ENCODE measurements around the gene KIFC3. TPM values are rescaled to one million over a fixed set of nuclear protein-coding genes. Genes with fewer than 3 reads are reported as not detected.

The KIFC3 gene
- total and polyA plus RNA-seq, 7 donors = 3.1 to 17.8 (median 6.6) TPM

DNA sequence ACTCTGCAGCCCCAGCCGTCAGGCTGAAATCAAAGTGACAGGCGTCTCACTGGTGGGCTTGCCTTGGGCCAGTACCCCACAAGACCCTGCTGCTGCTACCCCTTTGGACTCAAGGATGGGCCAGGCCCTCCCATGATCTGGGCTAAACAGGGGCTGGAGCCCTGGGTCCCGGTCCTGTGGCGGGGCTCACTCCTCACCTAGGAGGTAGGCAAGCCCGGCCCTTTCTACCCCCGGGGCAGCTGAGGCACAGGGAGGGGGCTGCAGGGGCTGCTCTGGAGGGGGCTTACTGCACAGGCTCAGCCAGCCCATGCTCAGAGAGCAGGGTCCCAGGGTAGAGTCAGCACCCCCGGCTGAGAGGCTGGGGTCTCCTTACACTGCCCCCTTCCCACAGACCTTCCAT is 43.2 kb downstream of the KIFC3 start:
- WGBS, 3 donors = 87 to 91% (median 90%) methylated on average over 7 of the region's 7 CpGs
- ATAC-seq (no peak), DNase-seq (peak; percentile 3 to 37)
- H3K9me3 ChIP-seq = no peaks in the 10 kb centered on the region
- no peak for TF ChIP-seq CTCF (IDR thresholded peaks at IDR 0.05)
- H3K27ac ChIP-seq = no peak overlapping the region
- intact Hi-C loops (cut with DNase I) = loop anchor here (5.0 to 10.0 kb wide), 3 partner anchors 103 to 246 kb away; partner anchors contain the start of genes USB1 (in 2 of the 2) and ZNF319 (in 2 of the 2)
- peaks cover 0 to 11% of the 10 kb centered on the region in 2 donors for H3K36me3 ChIP-seq (ENCODE audit: insufficient read depth in 1 of 2, low read depth in 1 of 2)
- peaks cover 5% of the 10 kb centered on the region for H3K4me1 ChIP-seq
- no peak overlapping the region for H3K4me3 ChIP-seq
- no peaks in the 10 kb centered on the region for H3K27me3 ChIP-seq (ENCODE audit: insufficient read depth in 3 of 3, low read length in 2 of 3)

GRCh38 chr16:57758331-57759117 is 43.8 kb downstream of the KIFC3 start:
- no peaks in the 10 kb centered on the region for H3K9me3 ChIP-seq
- H3K27me3 ChIP-seq (ENCODE audit: insufficient read depth in 3 of 3, low read length in 2 of 3) = no peaks in the 10 kb centered on the region
- peaks cover 5% of the 10 kb centered on the region for H3K4me1 ChIP-seq
- no peak for ATAC-seq
- DNase-seq = peak in 1 of 2 donors; percentile 21
- TF ChIP-seq CTCF (IDR thresholded peaks at IDR 0.05) = no peak
- H3K36me3 ChIP-seq (ENCODE audit: insufficient read depth in 1 of 2, low read depth in 1 of 2) = peaks cover 0 to 13% of the 10 kb centered on the region in 2 donors
- intact Hi-C loops (cut with DNase I) = loop anchor here (5.0 to 10.0 kb wide), 3 partner anchors 104 to 246 kb away; partner anchors contain the start of genes USB1 (in 2 of the 2) and ZNF319 (in 2 of the 2)
- WGBS, 3 donors = 73 to 75% (median 74%) methylated on average over 31 to 33 of the region's 33 CpGs
- H3K4me3 ChIP-seq = no peak overlapping the region
- no peak overlapping the region for H3K27ac ChIP-seq

DNA sequence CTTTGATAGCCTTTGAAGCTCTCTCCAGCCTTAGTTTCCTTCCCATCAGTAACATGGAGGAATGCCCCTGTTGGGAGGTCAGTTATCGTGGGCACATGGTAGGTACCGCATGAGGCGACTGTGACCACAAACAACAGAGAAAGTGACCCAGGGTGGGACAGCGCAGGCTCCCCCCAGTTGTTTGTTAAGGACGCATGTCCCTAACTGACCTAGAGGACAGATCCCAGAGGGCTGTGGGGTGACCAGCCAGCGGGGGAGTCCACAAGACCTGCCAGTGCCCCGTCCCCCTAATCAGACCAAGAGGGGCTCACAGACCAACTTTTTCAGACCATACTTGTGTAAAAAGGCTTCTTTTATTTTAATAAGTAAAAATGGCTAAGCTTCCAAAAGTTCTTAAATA is 44.4 kb downstream of the KIFC3 start:
- WGBS, 3 donors = 81 to 93% (median 92%) methylated on average over 7 of the region's 7 CpGs
- H3K36me3 ChIP-seq (ENCODE audit: insufficient read depth in 1 of 2, low read depth in 1 of 2) = peaks cover 0 to 20% of the 10 kb centered on the region in 2 donors
- DNase-seq (peak in 1 of 2 donors; percentile 3), ATAC-seq (no peak)
- no peak overlapping the region for H3K27ac ChIP-seq
- H3K4me1 ChIP-seq = peaks cover 5% of the 10 kb centered on the region
- no peaks in the 10 kb centered on the region for H3K9me3 ChIP-seq
- no peaks in the 10 kb centered on the region for H3K27me3 ChIP-seq (ENCODE audit: insufficient read depth in 3 of 3, low read length in 2 of 3)
- intact Hi-C loops (cut with DNase I) = loop anchor here (1.0 to 10.0 kb wide), 4 partner anchors 104 to 247 kb away; partner anchors contain the start of genes USB1 (in 2 of the 2) and ZNF319 (in 2 of the 2)
- TF ChIP-seq CTCF (IDR thresholded peaks at IDR 0.05) = no peak
- H3K4me3 ChIP-seq = no peak overlapping the region

DNA sequence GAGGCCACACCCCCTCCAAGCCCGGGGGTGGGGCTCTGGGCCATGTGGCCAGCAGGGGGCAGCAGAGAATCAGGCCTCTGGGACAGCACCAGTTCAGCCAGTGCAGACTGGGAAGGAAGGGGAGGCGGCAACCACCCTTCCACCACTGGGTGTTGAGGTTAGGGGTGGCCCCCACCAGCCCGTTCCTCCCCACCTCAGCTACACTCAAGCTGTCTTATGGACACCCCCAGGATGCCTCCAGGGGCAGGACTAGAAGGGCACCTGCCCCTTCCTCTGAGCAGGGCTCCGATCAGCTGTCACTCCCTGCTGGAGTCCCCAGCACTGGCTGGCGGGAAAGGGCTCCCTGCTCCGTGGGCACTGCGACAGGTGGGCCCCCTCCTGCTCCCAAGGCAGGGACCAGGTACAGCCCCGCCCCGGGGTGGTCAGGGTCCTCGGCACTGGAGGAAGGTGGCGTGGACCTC is 44.9 kb downstream of the KIFC3 start:
- Histone ChIP-seq H3K9me3 (no peaks in the 10 kb centered on the region), H3K27ac (no peak overlapping the region), H3K27me3 (ENCODE audit: insufficient read depth in 3 of 3, low read length in 2 of 3) (no peaks in the 10 kb centered on the region), H3K4me3 (no peak overlapping the region), H3K4me1 (peaks cover 5% of the 10 kb centered on the region), H3K36me3 (ENCODE audit: insufficient read depth in 1 of 2, low read depth in 1 of 2) (peaks cover 0 to 25% of the 10 kb centered on the region in 2 donors)
- whole genome bisulfite sequencing, 3 donors = 54 to 73% (median 59%) methylated on average over 9 to 11 of the region's 11 CpGs
- intact Hi-C loops (cut with DNase I) = loop anchor here (1.0 to 10.0 kb wide), 4 partner anchors 105 to 247 kb away; partner anchors contain the start of genes USB1 (in 2 of the 2) and ZNF319 (in 2 of the 2)
- peak; percentile 98 for TF ChIP-seq CTCF (IDR thresholded peaks at IDR 0.05)
- DNase-seq = peak; percentile 87 to 93
- peak; percentile 88 to 96 (median 92) for ATAC-seq
